Measurements from ENCODE around the gene STING1. TPM values are rescaled to one million over a fixed set of nuclear protein-coding genes. Genes with fewer than 3 reads are reported as not detected.

STING1 gene
- total and polyA plus RNA-seq, 2 donors (not counting 3 experiments of a cell fraction or from before 2014, with no cell fraction given): 108 to 143 TPM

- FAIRE-seq: peak; percentile 90
- peaks cover 41% of the 10 kb centered on the region for H3K4me1 ChIP-seq (ENCODE audit: control insufficient read depth, extremely low read depth, insufficient read depth, low read length)
- peak overlapping the region; percentile 99 for H3K9ac ChIP-seq (replicated peaks; ENCODE audit: extremely low read depth, insufficient read depth, low read length)
- H2AFZ ChIP-seq (ENCODE audit: low read depth, low read length): no peak overlapping the region
- H3K27me3 ChIP-seq (ENCODE audit: control insufficient read depth in 2 of 2, insufficient read depth in 2 of 2, low read length in 2 of 2): no peaks in the 10 kb centered on the region
- no peaks in the 10 kb centered on the region for H3K9me1 ChIP-seq (replicated peaks; ENCODE audit: control insufficient read depth, extremely low read depth, insufficient read depth, low read length)
- peaks cover 63% of the 10 kb centered on the region for H3K79me2 ChIP-seq (ENCODE audit: control insufficient read depth, insufficient read depth, low read length)
- TF ChIP-seq MAX (IDR thresholded peaks at IDR 0.05; ENCODE audit: insufficient read depth, insufficient read length) (no peak), POLR2AphosphoS5 (IDR thresholded peaks at IDR 0.05; ENCODE audit: insufficient read depth, low read depth, low read length) (peak; percentile 32), FOS (IDR thresholded peaks at IDR 0.05; ENCODE audit: borderline replicate concordance, insufficient read depth, low read length) (peak; percentile 64), GATA2 (IDR thresholded peaks at IDR 0.05; ENCODE audit: insufficient read depth, insufficient read length, low read depth, low read length) (no peak), EZH2 (IDR thresholded peaks at IDR 0.05; ENCODE audit: borderline replicate concordance, low read depth, low read length, severe bottlenecking) (no peak), CTCF (IDR thresholded peaks at IDR 0.05; ENCODE audit: extremely low read depth in 1 of 2, insufficient read depth in 1 of 2, low read depth in 1 of 2, low read length in 2 of 2) (no peak), JUN (IDR thresholded peaks at IDR 0.05; ENCODE audit: borderline replicate concordance, insufficient read depth, insufficient read length, low read depth) (peak; percentile 33), MYC (IDR thresholded peaks at IDR 0.05; ENCODE audit: low read depth, low read length) (peak; percentile 91), POLR2A (IDR thresholded peaks at IDR 0.05; ENCODE audit: low read depth, low read length) (no peak)
- BruUV-seq (replicated peaks): no TSS peak
- ChIA-PET CTCF (interaction anchor here (0.7 to 2.9 kb wide), 6 partner anchors 15 to 54 kb away, joined by 3 to 26 read pairs (median 8); partner anchors contain the start of gene STING1), POLR2A (interaction anchor here (0.7 to 2.4 kb wide), 5 partner anchors 13 to 60 kb away, joined by 3 to 15 read pairs (median 6); no protein-coding TSS in a partner anchor)
- no peaks in the 10 kb centered on the region for H4K20me1 ChIP-seq (replicated peaks; ENCODE audit: control insufficient read depth, extremely low read depth, insufficient read depth, low read length)
- intact Hi-C loops (cut with micrococcal nuclease) (loop anchor here (1.0 to 2.0 kb wide), 3 partner anchors 14 to 54 kb away; no protein-coding TSS in a partner anchor), dilution Hi-C loops (cut with MboI; ENCODE audit: extremely low pct_ligation_motif_present, low sequenced_read_pairs) (no loop called here)
- DNase-seq (ENCODE audit: low read depth, low spot score): peak; percentile 82
- H3K4me2 ChIP-seq (ENCODE audit: insufficient read depth, low read length): peak overlapping the region; percentile 96
- peak overlapping the region in 1 of 3 experiments; percentile 97 for H3K4me3 ChIP-seq (replicated peaks in 1 of 3; ENCODE audit: insufficient read depth in 1 of 3, low read depth in 1 of 3, low read length in 3 of 3)
- peaks cover 29 to 39% of the 10 kb centered on the region in 2 experiments for H3K36me3 ChIP-seq (ENCODE audit: control insufficient read depth in 2 of 2, extremely low read depth in 1 of 2, insufficient read depth in 2 of 2, low read length in 2 of 2)
- H3K27ac ChIP-seq (ENCODE audit: insufficient read depth, low read depth, low read length): peak overlapping the region; percentile 99
- H3K9me3 ChIP-seq (replicated peaks; ENCODE audit: control insufficient read depth, insufficient read depth, low read length): no peaks in the 10 kb centered on the region
Measured at GRCh38 chr5:139458580-139459407, 23.8 kb downstream of the STING1 start.

All from endothelial cell of umbilical vein (primary cell).